NCI-H1417 (cell line): ENCODE data around the gene CFH.
A peak's percentile ranks its signal among the peaks of the same experiment; 100 is the strongest.
"Not testable (repeated sequence)": the region's sequence is repeated elsewhere in the genome, so short reads cannot be mapped to it uniquely, and the experiment has no call there.

Source experiments
- DNase-seq, 3 experiments: peaks; one replicate each; lab custom pipeline; 2025; lab: John Stamatoyannopoulos, UW

CFH gene

DNA sequence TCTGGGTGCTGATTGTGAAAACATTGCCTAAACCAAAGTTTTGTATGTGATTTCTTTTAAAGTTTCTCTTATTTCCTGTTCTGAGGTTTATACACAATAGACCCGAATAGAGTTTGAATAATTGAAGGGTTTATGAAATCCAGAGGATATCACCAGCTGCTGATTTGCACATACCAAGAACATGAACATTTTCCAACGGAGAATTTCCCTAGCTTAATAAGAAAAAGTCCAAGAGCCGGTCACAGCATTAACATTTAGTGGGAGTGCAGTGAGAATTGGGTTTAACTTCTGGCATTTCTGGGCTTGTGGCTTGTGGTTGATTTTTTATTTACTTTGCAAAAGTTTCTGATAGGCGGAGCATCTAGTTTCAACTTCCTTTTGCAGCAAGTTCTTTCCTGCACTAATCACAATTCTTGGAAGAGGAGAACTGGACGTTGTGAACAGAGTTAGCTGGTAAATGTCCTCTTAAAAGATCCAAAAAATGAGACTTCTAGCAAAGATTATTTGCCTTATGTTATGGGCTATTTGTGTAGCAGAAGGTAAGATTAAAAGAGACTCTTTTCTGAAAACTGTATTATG lies at the start of gene CFH:
Gene CFH, plus strand, starts transcription at position 407 of the 579 bp plus-strand sequence. Its CDS starts 75 bp downstream, at position 482.
- DNase-seq: no peak

- DNase-seq: no peak
Observed at GRCh38 chr1:196603651-196604050, 48.2 kb upstream of the CFH start.

DNA sequence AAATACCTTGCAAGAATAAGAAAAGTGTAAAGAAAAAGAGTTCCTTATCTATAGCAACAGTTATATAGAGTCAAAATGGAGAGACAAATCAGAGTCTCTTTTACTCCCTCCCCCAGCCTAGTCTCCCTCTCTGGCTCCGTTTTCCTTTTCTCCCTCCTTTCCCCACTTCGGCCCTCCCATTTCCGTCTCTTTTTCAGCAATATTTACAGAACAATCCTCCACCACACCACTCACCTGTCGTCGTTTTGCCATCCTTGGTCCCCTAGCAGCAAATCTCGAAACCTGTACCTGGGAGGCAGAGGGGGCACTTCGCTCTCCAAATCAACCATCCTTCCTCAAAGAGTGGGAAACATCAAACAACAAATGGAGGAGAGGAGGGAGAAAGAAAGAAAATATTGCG lies 43.9 kb upstream of the CFH start:
- DNase-seq: peak in 1 of 3 experiments; percentile 93

GRCh38 chr1:196608390-196609369 lies 43.2 kb upstream of the CFH start, which contains the start of gene KCNT2:
Gene KCNT2 (minus strand): TSS chr1:196608440. CDS start chr1:196608309, 131 bp downstream.
- peak in 2 of 3 experiments; percentile 96 to 99 for DNase-seq

- DNase-seq: no peak
Observed at GRCh38 chr1:196609370-196609737, 42.5 kb upstream of the CFH start.

DNA sequence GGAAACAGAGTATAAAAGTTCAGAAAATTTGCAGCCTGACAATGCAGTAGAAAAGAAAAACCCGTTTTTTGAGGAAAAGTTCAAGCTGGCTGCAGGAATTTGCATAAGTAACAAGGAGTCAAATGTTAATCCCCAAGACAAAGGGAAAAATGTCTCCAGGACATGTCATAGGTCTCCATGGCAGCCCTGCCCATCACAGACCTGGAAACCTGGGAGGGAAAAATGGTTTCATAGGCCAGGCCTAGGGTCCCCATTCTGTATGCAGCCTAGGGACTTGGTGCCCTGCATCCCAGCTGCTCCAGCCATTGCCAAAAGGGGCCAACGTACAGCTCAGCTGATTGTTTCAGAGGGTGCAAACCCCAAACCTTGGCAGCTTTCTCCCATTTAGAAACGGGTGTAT lies 40.0 kb upstream of the CFH start:
- no peak for DNase-seq

DNA sequence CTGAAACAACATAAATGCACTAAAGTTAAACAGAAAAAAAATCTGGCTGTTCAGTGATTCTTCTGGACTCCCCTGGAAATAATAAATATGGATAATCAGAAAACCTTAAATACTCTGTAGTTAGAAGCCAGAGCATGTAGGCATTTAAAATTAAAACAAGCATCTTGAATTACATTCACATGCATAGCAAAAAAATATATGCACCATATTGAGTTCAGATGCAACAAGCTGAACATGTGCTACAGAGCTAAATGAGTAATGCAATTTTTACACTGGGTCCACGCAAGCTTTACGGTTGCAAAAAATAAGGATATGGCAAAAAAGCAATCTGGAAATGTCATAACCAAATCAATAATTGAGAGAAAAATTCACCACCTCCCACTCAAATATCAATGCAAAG lies 32.1 kb upstream of the CFH start:
- DNase-seq: no peak

GRCh38 chr1:196623079-196623478 lies 28.8 kb upstream of the CFH start:
- no peak for DNase-seq

DNA sequence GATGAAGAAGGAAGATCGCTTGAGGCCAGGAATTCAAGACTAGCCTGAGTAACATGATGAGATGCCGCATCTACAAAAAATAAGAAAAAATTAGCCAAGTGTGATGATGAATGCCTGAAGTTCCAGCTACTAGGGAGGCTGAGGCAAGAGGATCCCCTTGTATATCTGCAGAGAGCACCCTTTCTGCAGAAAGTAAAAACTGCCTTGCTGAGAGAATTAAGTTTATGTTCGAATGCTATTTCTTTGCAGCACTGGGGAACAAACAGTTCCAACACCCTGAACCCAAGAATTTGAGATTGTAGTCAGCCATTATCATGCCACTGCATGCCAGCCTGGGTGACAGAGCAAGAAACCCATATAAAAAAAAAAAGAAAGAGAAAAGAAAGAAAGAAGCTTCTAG lies 23.0 kb upstream of the CFH start:
- no peak for DNase-seq

GRCh38 chr1:196637606-196638005 lies 14.2 kb upstream of the CFH start:
- no peak for DNase-seq

GRCh38 chr1:196638466-196638865 lies 13.4 kb upstream of the CFH start:
- no peak for DNase-seq

GRCh38 chr1:196639291-196639690 lies 12.6 kb upstream of the CFH start:
- DNase-seq: not testable (repeated sequence)

DNA sequence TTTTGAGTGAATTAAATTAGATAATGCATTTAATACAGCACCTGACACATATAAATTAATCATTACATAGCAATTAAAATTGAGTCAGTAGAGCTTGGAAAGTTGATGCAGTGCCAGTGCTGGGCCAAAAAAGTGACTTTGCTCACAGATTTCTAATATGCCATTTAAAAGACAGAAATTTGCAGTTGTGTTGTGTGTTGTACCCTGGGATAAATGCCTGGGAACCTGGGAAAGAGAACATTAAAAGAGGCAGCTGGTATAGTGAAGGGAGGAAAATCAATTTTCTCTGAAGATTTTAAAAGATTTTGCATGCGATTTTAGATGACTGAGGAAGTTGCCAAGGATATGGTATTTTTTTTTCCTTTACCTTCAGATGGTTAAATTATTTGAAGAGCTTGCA lies 10.9 kb upstream of the CFH start:
- DNase-seq: no peak

DNA sequence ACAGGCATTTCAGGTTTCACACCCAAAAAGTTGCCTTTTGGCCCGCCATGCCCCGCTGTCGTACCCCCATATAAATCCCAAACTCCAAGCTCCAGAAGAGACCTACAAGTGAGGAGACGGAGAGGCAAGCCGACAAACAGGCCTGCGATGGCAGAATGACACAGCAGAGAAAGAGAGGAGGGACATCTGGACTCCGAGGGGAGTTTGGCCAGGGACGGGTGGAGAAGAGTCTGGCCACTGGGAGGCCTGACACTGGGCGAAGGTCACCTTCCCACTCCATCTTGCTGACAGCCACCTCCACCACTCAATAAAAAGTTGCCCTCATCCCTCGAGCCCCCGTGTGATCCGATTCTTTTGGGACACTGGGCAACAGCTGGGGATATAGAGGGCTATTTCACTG lies 1.9 kb upstream of the CFH start:
- DNase-seq: no peak

DNA sequence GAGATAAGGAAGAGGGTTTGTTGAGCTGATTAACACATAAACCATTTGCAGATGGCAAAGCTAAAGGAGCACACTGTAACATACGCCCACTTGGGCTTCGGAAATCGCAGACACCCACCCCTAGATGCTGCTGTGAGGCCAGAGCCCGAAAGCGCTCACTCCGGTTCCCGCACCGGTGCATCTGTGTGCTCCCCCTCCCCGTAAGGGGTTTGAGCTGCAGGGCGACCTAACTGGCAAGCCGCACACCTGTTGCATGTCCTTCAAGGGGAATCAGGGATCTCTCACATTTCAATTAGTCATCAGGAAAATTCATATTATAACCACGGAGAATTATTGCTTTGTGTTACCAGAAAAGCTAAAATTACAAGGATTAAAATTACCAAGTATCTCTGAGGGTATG lies 1.4 kb upstream of the CFH start:
- DNase-seq: peak in 1 of 3 experiments; percentile 6

DNA sequence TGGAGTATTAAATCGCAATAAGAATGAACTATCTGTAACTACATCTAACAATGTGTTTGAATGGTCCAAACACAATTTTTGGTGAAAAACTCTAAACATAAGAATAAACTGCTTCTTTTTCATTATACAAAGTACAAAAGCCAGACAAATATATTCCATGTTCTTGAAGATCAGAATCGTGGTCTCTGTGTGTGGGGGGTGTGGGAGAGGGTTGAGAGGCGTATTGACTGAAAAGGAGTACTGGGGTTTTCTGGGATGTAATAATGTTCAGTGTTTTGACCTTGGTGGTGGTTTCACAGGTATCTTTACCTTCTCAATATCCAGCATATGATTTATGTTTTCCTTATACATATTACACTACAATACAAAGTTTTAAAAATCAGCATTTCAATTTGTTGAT lies 764 bp upstream of the CFH start:
- DNase-seq: no peak

DNA sequence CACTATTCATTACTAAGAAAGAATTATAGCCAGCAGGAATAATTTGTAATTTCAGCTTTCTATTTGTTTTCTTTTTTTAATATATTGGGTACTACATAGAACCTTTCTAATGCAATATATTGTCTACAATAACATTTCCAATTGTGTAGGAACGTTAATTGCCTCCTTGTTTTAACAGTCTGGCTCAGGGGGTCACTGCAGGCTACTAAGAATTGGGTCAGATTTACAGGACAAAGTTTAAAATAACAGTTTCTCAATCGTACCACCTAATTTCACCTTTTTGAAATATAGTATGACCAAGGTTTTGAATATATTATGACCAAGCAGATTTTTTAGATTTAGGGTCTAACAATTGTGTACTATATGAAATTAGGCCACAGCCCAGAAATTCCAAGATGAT lies 2.4 kb downstream of the CFH start:
- no peak for DNase-seq

- DNase-seq: no peak
Observed at GRCh38 chr1:196655071-196655470, 3.2 kb downstream of the CFH start.

DNA sequence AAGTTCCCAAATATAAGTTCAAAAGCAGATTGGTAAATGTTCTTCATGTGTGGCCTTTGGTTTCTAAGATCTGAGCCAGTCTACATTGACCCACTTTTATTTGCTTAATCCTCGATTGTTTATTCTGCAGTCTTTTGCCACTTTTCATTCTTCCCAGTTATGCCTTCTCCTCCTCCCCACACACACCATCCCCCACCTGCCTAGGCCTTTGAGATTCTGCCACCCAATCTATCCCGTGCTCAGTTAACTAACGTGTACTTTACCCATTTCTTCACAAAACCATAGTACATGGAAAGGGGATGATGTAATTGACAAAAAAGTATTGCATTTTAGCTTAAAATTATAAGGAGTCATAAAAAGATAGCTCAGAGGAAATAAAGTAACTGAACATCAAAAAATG lies 3.7 kb downstream of the CFH start:
- DNase-seq: no peak

GRCh38 chr1:196659471-196659870 lies 7.6 kb downstream of the CFH start:
- no peak for DNase-seq

GRCh38 chr1:196660272-196660671 lies 8.4 kb downstream of the CFH start:
- DNase-seq: peak in 1 of 3 experiments; percentile 36

DNA sequence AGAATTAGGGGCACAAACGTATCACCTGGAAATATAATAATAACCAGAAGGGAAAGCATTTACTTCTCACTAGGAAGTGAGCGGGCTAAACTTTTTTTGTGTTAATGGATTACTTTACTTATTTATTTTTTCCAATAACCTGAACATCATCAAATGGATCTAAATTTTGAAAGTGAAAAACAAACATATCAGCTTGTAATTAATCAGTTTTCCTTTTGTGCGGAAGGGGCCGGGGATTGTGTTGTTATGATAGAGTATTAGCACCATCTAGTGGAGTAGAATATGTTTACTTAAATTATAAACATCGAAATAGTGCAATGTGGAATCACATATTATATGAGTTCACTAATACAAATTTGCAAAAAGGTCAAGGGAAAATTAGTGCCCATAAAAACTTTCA lies 9.0 kb downstream of the CFH start:
- peak in 2 of 3 experiments; percentile 61 to 70 for DNase-seq

DNA sequence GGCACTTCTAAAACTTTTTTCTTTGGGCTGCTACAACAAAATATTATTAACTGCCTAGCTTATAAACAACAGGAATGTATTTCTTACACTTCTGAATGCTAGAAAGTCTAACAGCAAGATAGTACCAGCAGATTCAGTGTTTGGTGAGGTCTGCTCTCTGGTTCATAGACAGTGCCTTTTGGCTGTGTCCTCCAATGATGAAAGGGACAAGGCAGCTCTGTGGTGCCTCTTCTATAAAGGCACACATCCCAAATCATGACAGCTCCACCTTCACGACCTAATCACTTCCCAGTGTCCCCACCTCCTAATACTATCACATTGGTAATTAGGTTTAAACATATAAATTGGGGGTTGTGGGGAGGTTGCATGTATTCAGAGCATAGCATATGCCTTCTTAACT lies 9.5 kb downstream of the CFH start:
- DNase-seq: peak in 1 of 3 experiments; percentile 46
